K562 (cell line): ENCODE results near the gene EID2. TPM values are rescaled to one million over a fixed set of nuclear protein-coding genes. Genes with fewer than 3 reads are reported as not detected.

ENCODE experiments used
- BCOR ChIP-seq: fragments of 450-650 bp; IDR thresholded peaks from 2 replicates; pipeline ENCODE4 v1.6.1; 2016
- CBX8 ChIP-seq: fragments of 200-600 bp; sonication (generic); IDR thresholded peaks from 2 replicates; pipeline ENCODE4 v1.6.1; 2012; ENCODE audit warnings: borderline replicate concordance, mixed run types, low read depth, mild to moderate bottlenecking, moderate library complexity, mixed read lengths, low read length, control low read depth, inconsistent platforms; ENCODE audit not compliant: poor library complexity, severe bottlenecking; ENCODE audit errors: extremely low read depth
- CREB3 ChIP-seq: fragments of 450-650 bp; conservative IDR thresholded peaks from 2 replicates; pipeline ENCODE4 v1.6.1; 2016; ENCODE audit warnings: missing genetic modification characterization, low read depth, mild to moderate bottlenecking, missing compliant biosample characterization, moderate library complexity
- CREBBP ChIP-seq: IDR thresholded peaks from one replicate; pipeline ENCODE4 v1.6.1; 2012; ENCODE audit warnings: low read depth, mild to moderate bottlenecking, control low read depth, inconsistent platforms, low read length
- EGR1 ChIP-seq: fragments of 450-650 bp; conservative IDR thresholded peaks from 2 replicates; pipeline ENCODE4 v1.6.1; 2017; ENCODE audit warnings: mild to moderate bottlenecking
- HMGN3 ChIP-seq: IDR thresholded peaks from 2 replicates; pipeline ENCODE4 v1.6.1; 2011; ENCODE audit warnings: borderline replicate concordance, low read depth, mild to moderate bottlenecking, mixed read lengths, low read length; ENCODE audit not compliant: insufficient read length; ENCODE audit errors: extremely low read depth
- KLF10 ChIP-seq: fragments of 250-450 bp; sonication (Bioruptor Pico); IDR thresholded peaks from 2 replicates; pipeline ENCODE4 v1.6.1; 2021; ENCODE audit warnings: matching md5 sums
- PURB ChIP-seq: sonication (generic); formaldehyde crosslinking; IDR thresholded peaks from 2 replicates; pipeline ENCODE4 v1.9.0; 2021; ENCODE audit warnings: low read depth, mild to moderate bottlenecking, missing genetic modification reagents
- RB1 ChIP-seq: fragments of 450-650 bp; IDR thresholded peaks from 2 replicates; pipeline ENCODE4 v1.6.1; 2017; ENCODE audit warnings: low read depth, mild to moderate bottlenecking
- RBM17 ChIP-seq: fragments of 200-400 bp; formaldehyde crosslinking; IDR thresholded peaks from 2 replicates; pipeline ENCODE4 v1.6.1; 2017; ENCODE audit warnings: low read depth, mild to moderate bottlenecking, low read length, borderline replicate concordance
- SMAD1 ChIP-seq: fragments of 150-350 bp; IDR thresholded peaks from 2 replicates; pipeline ENCODE4 v1.6.1; 2014; ENCODE audit warnings: low read length, low read depth; ENCODE audit not compliant: partially characterized antibody
- SRSF9 ChIP-seq: fragments of 200-400 bp; formaldehyde crosslinking; IDR thresholded peaks from 2 replicates; pipeline ENCODE4 v1.6.1; 2017; ENCODE audit warnings: low read depth, low read length, borderline replicate concordance
- ZKSCAN8 ChIP-seq: fragments of 200-800 bp; sonication (Bioruptor generic); IDR thresholded peaks from 2 replicates; pipeline ENCODE4 v1.6.1; 2016; ENCODE audit warnings: missing genetic modification characterization, missing compliant biosample characterization
- ZNF277 ChIP-seq: fragments of 250-450 bp; sonication (Bioruptor Pico); IDR thresholded peaks from 2 replicates; pipeline ENCODE4 v1.8.0; 2022; ENCODE audit warnings: inconsistent platforms, mild to moderate bottlenecking, moderate library complexity, borderline replicate concordance
- ZNF280A ChIP-seq: fragments of 450-650 bp; IDR thresholded peaks from 2 replicates; pipeline ENCODE4 v1.6.1; 2018; ENCODE audit warnings: mild to moderate bottlenecking, low read depth; ENCODE audit not compliant: partially characterized antibody
- ZNF408 ChIP-seq: fragments of 250-450 bp; sonication (Bioruptor Pico); IDR thresholded peaks from 2 replicates; pipeline ENCODE4 v1.4.0; 2020; ENCODE audit warnings: low read depth, mild to moderate bottlenecking, moderate library complexity
- polyA plus RNA-seq, 8 experiments: library from polyadenylated mRNA; depleted of rRNA in 4 of 8; stranded (reverse) in 5 of 8; unstranded in 3 of 8; fragments of >200 nt; fragmentation: Nextera tagmentation in 2 of 8; fragmentation: Illumina TruSeq in 1 of 8; extraction: Ambion mirVana in 2 of 8; extraction: Trizol in 1 of 8; gene quantifications; 2 replicates each; pipeline versions ENCODE4 v1.2.1 to v1.2.3, GENCODE V29; 2011 to 2014; ENCODE audit warnings: inconsistent platforms in 1 of 8, missing spikeins in 1 of 8
- total RNA-seq, 7 experiments: library from RNA; depleted of rRNA in 6 of 7; stranded (reverse); fragments of >200 nt in 6 of 7; fragmentation: Illumina TruSeq in 2 of 7; extraction: Trizol in 2 of 7; gene quantifications; 2 replicates each; pipeline versions ENCODE4 v1.2.1 to v1.2.3, GENCODE V29; 2011 to 2021; ENCODE audit warnings: low replicate concordance in 1 of 7
- TF ChIP-seq, protein P1 (sequence below): fragments of 250-450 bp; sonication (Bioruptor Pico); IDR thresholded peaks from 2 replicates; pipeline ENCODE4 v1.5.0; 2021; ENCODE audit warnings: mild to moderate bottlenecking, borderline replicate concordance

The EID2 gene
- total and polyA plus RNA-seq, 9 of the 15 experiments (the other 6 are each of a cell fraction or from before 2014, with no cell fraction given): 2.5 to 18.5 (median 11.3) TPM

- TF ChIP-seq RBM17 (no peak), CREBBP (no peak), EGR1 (peak; percentile 94), ZNF277 (CRISPR knock-in tag) (no peak), SMAD1 (no peak), PURB (CRISPR knock-in tag) (no peak), HMGN3 (peak; percentile 21), ZNF280A (no peak), CREB3 (no peak), KLF10 (CRISPR knock-in tag) (no peak), BCOR (no peak), SRSF9 (no peak), CBX8 (no peak), RB1 (peak; percentile 79; the same call in 1 of the 2 replicates), ZNF408 (CRISPR knock-in tag) (no peak), ZKSCAN8 (no peak)
- TF ChIP-seq, protein P1, sequence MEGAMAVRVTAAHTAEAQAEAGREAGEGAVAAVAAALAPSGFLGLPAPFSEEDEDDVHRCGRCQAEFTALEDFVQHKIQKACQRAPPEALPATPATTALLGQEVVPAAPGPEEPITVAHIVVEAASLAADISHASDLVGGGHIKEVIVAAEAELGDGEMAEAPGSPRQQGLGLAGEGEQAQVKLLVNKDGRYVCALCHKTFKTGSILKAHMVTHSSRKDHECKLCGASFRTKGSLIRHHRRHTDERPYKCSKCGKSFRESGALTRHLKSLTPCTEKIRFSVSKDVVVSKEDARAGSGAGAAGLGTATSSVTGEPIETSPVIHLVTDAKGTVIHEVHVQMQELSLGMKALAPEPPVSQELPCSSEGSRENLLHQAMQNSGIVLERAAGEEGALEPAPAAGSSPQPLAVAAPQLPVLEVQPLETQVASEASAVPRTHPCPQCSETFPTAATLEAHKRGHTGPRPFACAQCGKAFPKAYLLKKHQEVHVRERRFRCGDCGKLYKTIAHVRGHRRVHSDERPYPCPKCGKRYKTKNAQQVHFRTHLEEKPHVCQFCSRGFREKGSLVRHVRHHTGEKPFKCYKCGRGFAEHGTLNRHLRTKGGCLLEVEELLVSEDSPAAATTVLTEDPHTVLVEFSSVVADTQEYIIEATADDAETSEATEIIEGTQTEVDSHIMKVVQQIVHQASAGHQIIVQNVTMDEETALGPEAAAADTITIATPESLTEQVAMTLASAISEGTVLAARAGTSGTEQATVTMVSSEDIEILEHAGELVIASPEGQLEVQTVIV (CRISPR knock-in tag): no peak
Observed at GRCh38 chr19:39539518-39540332, at the start of gene EID2 (continued).
